SJSA1 (cell line): ENCODE data around the gene MZF1. TPM values are rescaled to one million over a fixed set of nuclear protein-coding genes. Genes with fewer than 3 reads are reported as not detected.

Source experiments
- total RNA-seq: library from RNA; depleted of rRNA; stranded (reverse); fragments of >200 nt; shearing (Covaris generic); gene quantifications from 2 replicates; pipeline ENCODE4 v1.2.3, GENCODE V29; 2014; rRNA removed

The MZF1 gene
- total RNA-seq, 1 experiment from 2014 or later = 5.0 TPM

Other genes with a start within 250 kb of the MZF1 start
- gene ZSCAN22, start 246.3 kb downstream of the MZF1 start, total RNA-seq = 2.5 and 3.2 TPM in 2 replicates
- 23.6 and 67.7 TPM in 2 replicates for gene A1BG, start 219.8 kb downstream of the MZF1 start, total RNA-seq
- 0.19 and 1.3 TPM in 2 replicates for gene ZNF497, start 210.6 kb downstream of the MZF1 start, total RNA-seq
- 2.5 and 7.0 TPM in 2 replicates for gene ZNF837, start 192.3 kb downstream of the MZF1 start, total RNA-seq
- gene RPS5, start 186.1 kb downstream of the MZF1 start, total RNA-seq = 1,597 and 2,220 TPM in 2 replicates
- gene RNF225, start 177.7 kb downstream of the MZF1 start, total RNA-seq = 0.53 TPM in 1 of 2 replicates, not detected in the other
- 9.6 and 13.5 TPM in 2 replicates for gene ZNF584, start 164.7 kb downstream of the MZF1 start, total RNA-seq
- 2.8 and 6.0 TPM in 2 replicates for gene ZNF132, start 133.2 kb downstream of the MZF1 start, total RNA-seq
- gene ZNF324B, start 121.7 kb downstream of the MZF1 start, total RNA-seq = 4.9 and 6.7 TPM in 2 replicates
- 6.4 and 15.1 TPM in 2 replicates for gene ZNF324, start 106.3 kb downstream of the MZF1 start, total RNA-seq
- 5.1 TPM in 2 replicates for gene ZNF446, start 97.0 kb downstream of the MZF1 start, total RNA-seq
- 0.38 and 0.55 TPM in 2 replicates for gene SLC27A5, start 61.3 kb downstream of the MZF1 start, total RNA-seq
- gene ZBTB45, start 53.5 kb downstream of the MZF1 start, total RNA-seq = 4.2 and 4.7 TPM in 2 replicates
- 343 and 432 TPM in 2 replicates for gene TRIM28, start 29.3 kb downstream of the MZF1 start, total RNA-seq
- gene CHMP2A, start 18.2 kb downstream of the MZF1 start, total RNA-seq = 92.8 and 116 TPM in 2 replicates
- gene UBE2M, start 14.7 kb downstream of the MZF1 start, total RNA-seq = 79.2 and 109 TPM in 2 replicates